ENCODE data around the gene OR7D2.
"Not testable (repeated sequence)": the region's sequence is repeated elsewhere in the genome, so short reads cannot be mapped to it uniquely, and the experiment has no call there.

Gene OR7D2

DNA sequence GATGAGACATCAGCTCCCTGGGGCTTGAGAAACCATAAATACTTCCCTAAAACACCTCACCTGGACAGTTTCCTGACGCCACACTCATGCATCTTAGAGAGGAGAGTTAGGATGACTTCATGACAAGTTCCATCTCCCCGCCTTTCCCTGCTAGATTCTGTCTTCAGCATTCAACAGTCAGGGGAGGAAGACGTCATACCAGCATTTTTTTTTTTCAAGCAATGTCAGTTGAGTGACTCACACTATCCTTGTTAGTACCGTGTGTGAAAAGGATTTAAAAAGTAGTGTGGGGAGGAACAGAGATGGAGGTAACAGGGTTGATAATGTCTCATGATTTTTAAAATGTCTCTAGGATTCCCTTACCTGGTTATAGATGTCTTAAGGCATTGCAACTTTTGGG lies at the start of gene OR7D2:
Gene OR7D2 (plus strand): TSS at position 79 of the 400 bp plus-strand sequence. CDS start 6,803 bp downstream, outside the sequence.
- DNase-seq = no peak

DNA sequence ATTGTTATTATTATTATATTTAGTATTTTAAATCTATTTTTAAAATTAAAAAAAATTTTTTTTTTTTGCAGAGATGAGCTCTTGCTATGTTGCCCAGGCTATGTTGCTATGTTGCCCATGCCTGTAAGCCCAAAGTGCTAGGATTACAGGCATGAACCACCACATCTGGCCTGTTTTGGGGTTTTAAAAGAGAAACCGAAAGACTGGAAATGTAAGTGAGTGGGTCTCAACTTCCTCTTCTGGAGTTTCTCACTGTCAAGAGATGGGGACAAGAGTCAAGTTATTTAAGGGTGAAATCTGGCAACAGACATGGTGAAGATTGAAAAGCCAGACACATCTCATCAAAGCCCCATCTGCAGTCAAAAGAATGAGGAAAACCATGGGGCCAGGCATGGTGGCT lies 47.8 kb upstream of the OR7D2 start:
- DNase-seq = no peak

- no peak for DNase-seq
Observed at GRCh38 chr19:9132422-9132821, 46.4 kb upstream of the OR7D2 start.

DNA sequence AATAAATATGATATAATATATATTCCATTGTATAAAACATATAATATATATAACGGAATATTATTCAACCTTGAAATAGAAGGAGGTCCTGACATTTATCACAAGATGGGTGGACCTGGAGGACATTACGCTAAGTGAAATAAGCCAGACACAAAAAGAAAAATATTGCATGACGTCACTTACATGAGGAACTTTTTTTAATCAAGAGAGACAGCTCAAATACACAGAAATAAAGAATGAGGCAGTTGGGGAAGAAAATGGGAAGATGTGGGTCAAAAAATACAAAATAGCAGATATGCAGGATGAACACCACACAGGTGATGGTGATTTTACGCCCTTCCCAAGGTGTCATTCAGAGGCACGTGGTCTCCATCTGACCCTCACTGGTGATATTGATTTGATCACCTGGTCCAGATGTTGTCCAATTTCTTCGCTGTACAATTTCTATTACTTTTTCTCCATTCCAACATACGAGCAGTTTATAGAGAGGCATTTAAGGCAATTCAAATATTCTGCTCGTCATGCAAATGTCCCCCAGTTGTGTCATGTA lies 39.1 kb upstream of the OR7D2 start:
- no peak for DNase-seq

DNA sequence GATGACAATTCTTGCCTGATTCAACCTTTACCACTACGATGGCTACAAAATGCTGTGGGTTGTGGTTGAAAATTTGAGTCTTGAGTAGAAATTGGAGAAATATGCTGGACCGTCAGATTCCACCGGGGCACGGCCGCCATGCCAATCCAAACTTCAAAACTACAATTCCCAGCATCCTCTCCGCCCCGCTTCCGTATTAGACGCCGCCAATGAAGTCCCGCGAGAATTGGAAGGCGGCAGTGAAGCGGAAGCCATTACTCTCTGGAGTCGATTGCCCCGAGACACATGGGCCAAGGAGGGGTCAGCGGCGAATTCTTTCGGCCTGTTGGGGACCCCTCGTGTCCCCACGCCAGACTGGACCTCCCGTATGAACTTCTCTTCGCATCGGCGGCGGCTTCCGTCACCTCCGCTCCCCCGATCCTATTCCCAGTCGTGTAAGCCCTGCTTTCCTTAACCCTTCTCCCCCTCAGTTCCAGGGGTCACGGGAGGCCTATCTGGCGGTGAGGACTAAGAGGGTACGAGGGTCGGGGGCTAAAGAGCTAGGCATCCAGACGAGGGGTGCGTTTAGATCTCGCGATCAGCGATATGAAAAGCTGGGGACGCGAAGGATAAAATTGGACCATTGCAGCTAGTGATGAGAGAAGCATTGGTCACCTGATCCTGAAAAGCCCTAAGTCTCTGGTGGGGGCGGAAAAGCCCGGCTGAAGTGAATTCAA lies 38.5 kb upstream of the OR7D2 start, which contains the start of gene ZNF317:
Gene ZNF317 (plus strand): TSS at position 239 of the 716 bp plus-strand sequence. CDS start 15,620 bp downstream, outside the sequence.
- peak; percentile 89 for DNase-seq

DNA sequence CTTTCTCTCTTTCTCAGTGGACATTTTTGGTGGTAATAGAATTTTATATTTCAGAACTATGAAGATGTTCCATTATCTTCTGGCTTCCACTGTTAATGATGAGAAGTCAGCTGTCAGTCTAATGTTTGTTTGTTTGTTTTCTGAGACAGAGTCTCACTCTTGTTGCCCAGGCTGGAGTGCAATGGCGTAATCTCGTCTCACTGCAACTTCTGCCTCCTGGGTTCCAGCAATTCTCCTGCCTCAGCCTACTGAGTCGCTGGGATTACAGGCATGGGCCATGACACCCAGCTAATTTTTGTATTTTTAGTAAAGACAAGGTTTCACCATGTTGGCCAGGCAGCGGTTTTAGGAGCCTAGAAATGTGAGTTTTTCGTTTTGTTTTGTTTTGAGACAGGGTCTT lies 33.9 kb upstream of the OR7D2 start:
- DNase-seq = no peak

DNA sequence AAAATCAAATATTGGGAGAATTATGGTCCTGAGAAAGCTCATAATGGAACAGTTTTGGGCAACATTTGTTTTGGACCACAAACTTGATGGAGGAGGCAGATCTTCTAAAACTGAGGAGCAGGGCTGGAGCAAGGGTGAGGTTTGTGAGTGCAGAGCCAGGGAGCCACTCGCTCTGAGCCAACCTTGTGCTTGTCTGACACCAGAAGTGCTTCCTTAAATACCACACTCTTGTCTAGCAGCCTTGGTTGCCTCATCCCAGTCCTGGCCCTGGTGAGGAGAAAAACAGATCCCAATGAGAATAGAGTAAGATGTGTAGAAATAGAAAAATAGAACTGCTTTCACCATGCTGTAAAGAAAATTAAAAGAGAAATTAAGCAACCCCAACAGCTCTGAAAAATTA lies 31.9 kb upstream of the OR7D2 start:
- DNase-seq = no peak

- DNase-seq = no peak
Observed at GRCh38 chr19:9148697-9149096, 30.1 kb upstream of the OR7D2 start.

DNA sequence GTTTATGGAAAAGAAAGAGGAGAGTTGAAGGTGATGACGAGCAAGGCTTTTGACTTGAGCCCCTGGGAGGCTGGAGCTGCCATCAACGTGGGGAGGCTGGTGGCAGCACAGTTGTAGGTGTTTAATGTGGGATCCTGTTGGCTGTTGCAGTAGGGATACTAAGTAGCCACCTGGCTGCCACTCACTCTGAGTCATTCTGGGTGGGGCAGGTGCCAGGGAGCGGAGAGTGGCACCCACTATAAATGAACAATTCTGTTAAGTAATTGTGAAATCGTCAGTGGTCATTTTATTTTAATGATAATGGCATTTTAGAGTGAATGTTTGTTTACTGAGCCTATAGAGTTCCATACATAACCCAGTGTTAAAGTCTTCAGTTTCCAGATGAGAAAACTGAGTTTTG lies 28.8 kb upstream of the OR7D2 start:
- DNase-seq = no peak

- DNase-seq = no peak
Observed at GRCh38 chr19:9150650-9151049, 28.1 kb upstream of the OR7D2 start.

DNA sequence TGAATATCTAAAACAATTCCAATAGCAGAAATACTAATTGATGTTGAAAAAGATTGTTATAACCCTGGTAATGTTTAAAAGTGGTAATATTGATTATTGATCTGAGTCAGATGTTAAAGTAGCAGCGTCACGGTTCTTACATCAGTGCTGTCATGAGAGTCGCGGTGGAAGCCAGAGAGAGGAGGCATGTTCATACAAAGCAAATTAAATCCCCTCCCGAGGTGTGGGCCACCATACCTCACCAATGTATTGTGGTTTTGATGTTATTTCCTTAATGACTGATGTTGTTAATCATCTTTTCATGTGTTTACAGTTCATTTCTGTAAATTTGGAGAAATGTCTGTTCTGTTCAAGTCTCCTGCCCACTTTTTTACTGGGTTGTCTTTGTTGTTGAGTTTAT lies 27.4 kb upstream of the OR7D2 start:
- DNase-seq = peak; percentile 7

DNA sequence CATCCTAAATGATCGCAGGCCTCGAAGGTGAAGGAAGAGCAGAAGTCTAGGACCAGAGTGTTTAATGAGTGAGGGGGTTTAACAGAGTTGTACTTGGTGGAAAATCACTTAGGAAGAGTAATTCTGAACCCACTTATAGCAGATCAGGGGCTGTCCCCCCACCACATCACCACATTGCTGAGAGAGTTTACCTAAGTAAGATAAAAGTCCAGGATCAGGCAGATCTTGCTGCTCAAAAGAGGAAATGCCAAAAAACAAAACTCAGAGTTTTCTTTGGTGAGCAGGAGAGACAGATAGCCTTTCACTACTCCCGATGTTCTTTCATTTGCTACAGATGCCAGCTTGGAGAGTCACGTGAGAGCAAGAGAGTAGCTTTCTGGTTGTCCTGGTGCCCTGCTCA lies 23.2 kb upstream of the OR7D2 start:
- DNase-seq = no peak

GRCh38 chr19:9156304-9156703 lies 22.5 kb upstream of the OR7D2 start:
- DNase-seq = no peak

GRCh38 chr19:9159891-9160290 lies 18.9 kb upstream of the OR7D2 start:
- DNase-seq = no peak

GRCh38 chr19:9161427-9161826 lies 17.4 kb upstream of the OR7D2 start:
- no peak for DNase-seq

GRCh38 chr19:9165261-9165660 lies 13.5 kb upstream of the OR7D2 start:
- DNase-seq = no peak

- DNase-seq = no peak
Observed at GRCh38 chr19:9166846-9167245, 11.9 kb upstream of the OR7D2 start.

DNA sequence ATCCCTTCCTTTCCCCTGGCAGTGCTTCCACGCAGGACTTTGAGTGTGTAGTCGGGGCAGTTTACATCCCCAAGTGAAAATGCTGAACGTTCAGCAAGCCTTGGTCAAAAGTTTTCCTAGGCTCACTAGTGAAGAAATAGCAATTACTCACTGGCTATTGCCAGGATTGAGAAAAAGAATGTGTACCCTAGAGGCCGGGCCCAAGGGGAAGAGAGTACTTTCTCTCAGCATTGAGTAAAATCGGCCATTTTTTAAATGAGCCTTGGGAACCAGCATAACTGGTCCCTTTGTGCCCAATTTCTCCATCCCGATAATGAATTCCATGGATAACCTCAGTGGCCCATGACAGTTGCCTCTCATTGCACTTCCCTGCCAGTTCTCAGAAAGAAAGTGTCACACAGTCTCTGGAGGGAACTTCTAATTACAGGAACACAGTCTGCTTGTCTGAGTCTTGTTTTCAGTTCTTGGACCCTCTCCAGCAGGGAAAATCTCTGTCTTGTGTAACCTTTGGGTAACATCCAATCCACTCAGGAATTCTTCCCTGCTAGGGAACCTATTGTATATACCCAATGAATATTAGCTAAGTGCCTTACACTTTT lies 7.3 kb upstream of the OR7D2 start:
- DNase-seq = no peak

- DNase-seq = no peak
Observed at GRCh38 chr19:9175326-9175725, 3.5 kb upstream of the OR7D2 start.

- DNase-seq = no peak
Observed at GRCh38 chr19:9183000-9183399, 4.2 kb downstream of the OR7D2 start.

DNA sequence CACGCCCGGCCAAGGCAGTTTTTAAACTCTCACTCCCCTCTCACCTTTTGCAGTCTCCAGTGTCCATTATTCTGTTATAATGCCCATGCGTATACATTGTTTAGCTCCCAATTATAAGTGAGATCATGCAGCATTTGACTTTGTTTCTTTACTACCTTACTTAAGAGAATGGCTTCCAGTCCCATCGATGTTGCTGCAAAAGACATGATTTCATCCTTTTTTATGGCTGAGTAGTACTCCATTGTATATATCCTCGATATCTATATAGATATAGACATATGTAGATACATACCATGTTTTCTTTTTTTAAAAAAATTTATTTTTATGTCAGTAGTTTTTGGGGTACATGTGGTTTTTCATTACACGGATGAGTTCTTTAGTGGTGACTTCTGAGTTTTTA lies 8.4 kb downstream of the OR7D2 start:
- no peak for DNase-seq

GRCh38 chr19:9189535-9189934 lies 10.8 kb downstream of the OR7D2 start:
- no peak for DNase-seq

- DNase-seq = not testable (repeated sequence)
Observed at GRCh38 chr19:9198044-9198443, 19.3 kb downstream of the OR7D2 start.

- peak; percentile 61 for DNase-seq
Observed at GRCh38 chr19:9205501-9206113, 26.8 kb downstream of the OR7D2 start.

Measured in activated gamma-delta T cell treated with Interleukin-2 at 50 U/mL for 16 hours (primary cell).